Liver (tissue), 9 donors: ENCODE results near the gene ADGRD1. TPM values are rescaled to one million over a fixed set of nuclear protein-coding genes. Genes with fewer than 3 reads are reported as not detected.
A peak's percentile ranks its signal among the peaks of the same experiment; 100 is the strongest.

Experiments
- DNase-seq: peaks from one replicate; pipeline ENCODE4 v3.0.0-alpha.2; 2017; ENCODE audit warnings: low spot score
- H3K27ac ChIP-seq, 2 donors: one replicate each; pipeline ENCODE4 v1.7.0; 2013; ENCODE audit warnings: inconsistent platforms in 2 of 2, low read length in 2 of 2, control low read depth in 1 of 2, low read depth in 1 of 2, mild to moderate bottlenecking in 1 of 2
- H3K27me3 ChIP-seq, 4 donors: one replicate each; pipeline versions ENCODE4 v1.6.1 to v1.7.0; 2013; ENCODE audit warnings: low read length in 3 of 4, inconsistent platforms in 1 of 4, mild to moderate bottlenecking in 1 of 4, moderate library complexity in 1 of 4; ENCODE audit not compliant: control insufficient read depth in 4 of 4, insufficient read depth in 4 of 4
- H3K36me3 ChIP-seq, 4 donors: one replicate each; pipeline versions ENCODE4 v1.6.1 to v1.7.0; 2013; ENCODE audit warnings: low read length in 3 of 4, mild to moderate bottlenecking in 3 of 4, low read depth in 1 of 4, moderate library complexity in 1 of 4; ENCODE audit not compliant: control insufficient read depth in 4 of 4, insufficient read depth in 3 of 4
- H3K4me1 ChIP-seq, 4 donors: one replicate each; pipeline versions ENCODE4 v1.6.1 to v1.7.0; 2013; ENCODE audit warnings: low read length in 3 of 4, mild to moderate bottlenecking in 3 of 4, moderate library complexity in 1 of 4; ENCODE audit not compliant: control insufficient read depth in 4 of 4, insufficient read depth in 4 of 4
- H3K4me3 ChIP-seq, 3 donors: one replicate each; pipeline versions ENCODE4 v1.6.1 to v1.7.0; 2013; ENCODE audit warnings: low read length in 3 of 3, control low read depth in 1 of 3, low read depth in 1 of 3, mild to moderate bottlenecking in 1 of 3
- H3K9ac ChIP-seq, 2 donors: one replicate each; pipeline ENCODE4 v1.7.0; 2013; ENCODE audit warnings: low read length in 2 of 2, mild to moderate bottlenecking in 2 of 2, moderate library complexity in 2 of 2, control low read depth in 1 of 2, low read depth in 1 of 2
- H3K9me3 ChIP-seq, 4 donors: one replicate each; pipeline versions ENCODE4 v1.6.1 to v1.7.0; 2013; ENCODE audit warnings: low read length in 3 of 4; ENCODE audit not compliant: control insufficient read depth in 4 of 4
- EGR1 ChIP-seq, 2 donors: IDR thresholded peaks; 2 replicates each; pipeline ENCODE4 v1.6.1; 2016 to 2018; ENCODE audit warnings: antibody characterized with exemption in 2 of 2, low read depth in 2 of 2
- GABPA ChIP-seq, 2 donors: IDR thresholded peaks in 1 of 2; conservative IDR thresholded peaks in 1 of 2; 2 replicates each; pipeline ENCODE4 v1.6.1; 2016; ENCODE audit warnings: antibody characterized with exemption in 2 of 2, mild to moderate bottlenecking in 1 of 2, moderate library complexity in 1 of 2
- HNF4A ChIP-seq, 2 donors: conservative IDR thresholded peaks; 2 replicates each; pipeline ENCODE4 v1.6.1; 2016; ENCODE audit warnings: antibody characterized with exemption in 2 of 2, mild to moderate bottlenecking in 2 of 2
- RAD21 ChIP-seq, 2 donors: IDR thresholded peaks; 2 replicates each; pipeline ENCODE4 v1.6.1; 2016; ENCODE audit warnings: antibody characterized with exemption in 2 of 2, mild to moderate bottlenecking in 2 of 2
- REST ChIP-seq: IDR thresholded peaks from 2 replicates; pipeline ENCODE4 v1.6.1; 2016; ENCODE audit warnings: antibody characterized with exemption, mild to moderate bottlenecking
- RXRA ChIP-seq, 2 donors: IDR thresholded peaks; 2 replicates each; pipeline ENCODE4 v1.6.1; 2017 to 2018; ENCODE audit warnings: antibody characterized with exemption in 2 of 2, mild to moderate bottlenecking in 1 of 2
- SP1 ChIP-seq: IDR thresholded peaks from 2 replicates; pipeline ENCODE4 v1.6.1; 2018; ENCODE audit warnings: antibody characterized with exemption, mild to moderate bottlenecking
- WGBS: extraction: QIAGEN DNeasy Blood & Tissue Kit; methylation state at CpG from one replicate; pipeline ENCODE4 v1.1.7; 2013; 5-methylcytosine and 5-hydroxymethylcytosine counted together
- polyA plus RNA-seq, 2 donors: library from polyadenylated mRNA; stranded (reverse) in 1 of 2; unstranded in 1 of 2; fragments of 200-250 nt in 1 of 2; fragments of >200 nt in 1 of 2; fragmentation: Nextera tagmentation in 1 of 2; extraction: Ambion mirVana in 1 of 2; gene quantifications; one replicate each; pipeline versions ENCODE4 v1.2.1 to v1.2.3, GENCODE V29; 2013 to 2015
- total RNA-seq, 2 donors: library from RNA; depleted of rRNA; stranded (reverse); fragments of >200 nt; gene quantifications; one replicate each; pipeline ENCODE4 v1.2.3, GENCODE V29; 2014
- TF ChIP-seq, protein P1 (sequence below): IDR thresholded peaks from 2 replicates; pipeline ENCODE4 v1.6.1; 2016; ENCODE audit warnings: antibody characterized with exemption
- TF ChIP-seq, protein P2 (sequence below): fragments of 150-350 bp; IDR thresholded peaks from 2 replicates; pipeline ENCODE4 v1.5.1; 2017; ENCODE audit warnings: improper control_type of control experiment, low read depth, low read length; ENCODE audit not compliant: missing input control
- donor health status: healthy.
- donor health status: healthy.
- donor health status: healthy.
- donor health status: healthy.
- donor health status: healthy.

Gene ADGRD1
- total and polyA plus RNA-seq, 4 donors = 2.7 to 7.1 (median 4.6) TPM

- no peak for TF ChIP-seq SP1
- TF ChIP-seq, protein P1, sequence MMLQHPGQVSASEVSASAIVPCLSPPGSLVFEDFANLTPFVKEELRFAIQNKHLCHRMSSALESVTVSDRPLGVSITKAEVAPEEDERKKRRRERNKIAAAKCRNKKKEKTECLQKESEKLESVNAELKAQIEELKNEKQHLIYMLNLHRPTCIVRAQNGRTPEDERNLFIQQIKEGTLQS = no peak
- Histone ChIP-seq H3K27me3 (no peaks in the 10 kb centered on the region), H3K9me3 (no peaks in the 10 kb centered on the region), H3K4me1 (no peaks in the 10 kb centered on the region), H3K27ac (no peak overlapping the region), H3K36me3 (no peaks in the 10 kb centered on the region), H3K4me3 (no peak overlapping the region), H3K9ac (no peak overlapping the region)
- no peak for DNase-seq
- 88% methylated on average over 28 of the region's 28 CpGs for WGBS
Observed at GRCh38 chr12:131018019-131018620, 64.4 kb downstream of the ADGRD1 start.

DNA sequence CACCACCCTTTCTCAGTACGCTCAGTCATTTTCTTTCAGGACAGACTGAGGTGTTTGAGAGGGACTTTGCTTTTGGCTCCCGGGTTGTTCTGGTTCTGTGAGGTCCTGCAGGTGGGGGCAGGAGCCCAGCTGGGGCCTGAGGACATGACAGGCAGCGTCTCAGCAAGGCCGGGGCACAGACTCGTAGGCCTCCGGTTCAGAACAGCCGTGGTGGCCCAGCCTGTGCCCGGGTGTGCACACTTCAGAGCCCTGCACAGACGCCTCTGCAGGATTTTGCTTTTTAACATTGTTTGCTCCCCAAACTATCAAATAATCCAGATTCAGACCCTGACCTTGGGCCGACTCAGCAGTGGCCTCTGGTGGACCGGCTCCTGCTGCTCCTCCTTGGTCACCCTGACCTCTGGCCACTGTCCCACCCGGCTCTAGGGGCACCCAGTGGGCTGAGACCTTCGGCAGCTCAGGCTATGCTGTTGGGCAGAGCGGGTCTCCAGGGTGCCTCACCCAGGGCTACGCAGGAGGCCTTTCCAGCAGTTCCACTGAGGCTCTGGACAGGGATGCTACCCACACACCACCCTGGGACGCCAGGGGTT lies 65.2 kb downstream of the ADGRD1 start:
- no peak for DNase-seq
- no peak for TF ChIP-seq RXRA (IDR thresholded peaks at IDR 0.05)
- TF ChIP-seq EGR1 (IDR thresholded peaks at IDR 0.05; ENCODE audit: low read depth in 2 of 2) = no peak
- peak in 1 of 2 donors; percentile 37 for TF ChIP-seq HNF4A (conservative IDR thresholded peaks at IDR 0.05)
- TF ChIP-seq, protein P1 = no peak
- TF ChIP-seq, protein P2, sequence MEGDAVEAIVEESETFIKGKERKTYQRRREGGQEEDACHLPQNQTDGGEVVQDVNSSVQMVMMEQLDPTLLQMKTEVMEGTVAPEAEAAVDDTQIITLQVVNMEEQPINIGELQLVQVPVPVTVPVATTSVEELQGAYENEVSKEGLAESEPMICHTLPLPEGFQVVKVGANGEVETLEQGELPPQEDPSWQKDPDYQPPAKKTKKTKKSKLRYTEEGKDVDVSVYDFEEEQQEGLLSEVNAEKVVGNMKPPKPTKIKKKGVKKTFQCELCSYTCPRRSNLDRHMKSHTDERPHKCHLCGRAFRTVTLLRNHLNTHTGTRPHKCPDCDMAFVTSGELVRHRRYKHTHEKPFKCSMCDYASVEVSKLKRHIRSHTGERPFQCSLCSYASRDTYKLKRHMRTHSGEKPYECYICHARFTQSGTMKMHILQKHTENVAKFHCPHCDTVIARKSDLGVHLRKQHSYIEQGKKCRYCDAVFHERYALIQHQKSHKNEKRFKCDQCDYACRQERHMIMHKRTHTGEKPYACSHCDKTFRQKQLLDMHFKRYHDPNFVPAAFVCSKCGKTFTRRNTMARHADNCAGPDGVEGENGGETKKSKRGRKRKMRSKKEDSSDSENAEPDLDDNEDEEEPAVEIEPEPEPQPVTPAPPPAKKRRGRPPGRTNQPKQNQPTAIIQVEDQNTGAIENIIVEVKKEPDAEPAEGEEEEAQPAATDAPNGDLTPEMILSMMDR = no peak
- peak in 1 of 2 donors; percentile 70 for TF ChIP-seq RAD21 (IDR thresholded peaks at IDR 0.05)
- H3K4me1 ChIP-seq = no peaks in the 10 kb centered on the region
- H3K27ac ChIP-seq = no peak overlapping the region
- no peaks in the 10 kb centered on the region for H3K9me3 ChIP-seq
- no peaks in the 10 kb centered on the region for H3K36me3 ChIP-seq
- H3K4me3 ChIP-seq = no peak overlapping the region
- H3K27me3 ChIP-seq = no peaks in the 10 kb centered on the region
- 68% methylated on average over 16 of the region's 16 CpGs for WGBS
- H3K9ac ChIP-seq = no peak overlapping the region

GRCh38 chr12:131020326-131021153 lies 66.8 kb downstream of the ADGRD1 start:
- Histone ChIP-seq H3K9me3 (no peaks in the 10 kb centered on the region), H3K36me3 (no peaks in the 10 kb centered on the region), H3K9ac (no peak overlapping the region), H3K27me3 (no peaks in the 10 kb centered on the region), H3K4me3 (no peak overlapping the region), H3K27ac (no peak overlapping the region), H3K4me1 (no peaks in the 10 kb centered on the region)
- 83% methylated on average over 13 of the region's 13 CpGs for WGBS
- TF ChIP-seq GABPA (IDR thresholded peaks at IDR 0.05 in 1 of 2, conservative IDR thresholded peaks at IDR 0.05 in 1 of 2) = no peak
- no peak for TF ChIP-seq REST
- no peak for TF ChIP-seq HNF4A (conservative IDR thresholded peaks at IDR 0.05)
- no peak for TF ChIP-seq RXRA (IDR thresholded peaks at IDR 0.05)
- DNase-seq = no peak
